Activated naive CD8-positive, alpha-beta T cell (primary cell): ENCODE results near the gene EIF1B.

ENCODE experiments used
- H3K27ac Mint-ChIP-seq: one replicate; pipeline ENCODE4 v1.8.0; 2021; ENCODE audit warnings: mixed read lengths
- H3K27me3 Mint-ChIP-seq: one replicate; pipeline ENCODE4 v1.8.0; 2021; ENCODE audit warnings: mixed read lengths
- H3K36me3 Mint-ChIP-seq: one replicate; pipeline ENCODE4 v1.8.0; 2021; ENCODE audit warnings: mixed read lengths
- H3K4me1 Mint-ChIP-seq: one replicate; pipeline ENCODE4 v1.8.0; 2021; ENCODE audit warnings: low read depth, mixed read lengths
- H3K4me3 Mint-ChIP-seq: one replicate; pipeline ENCODE4 v1.8.0; 2021; ENCODE audit warnings: mild to moderate bottlenecking, mixed read lengths
- H3K9me3 Mint-ChIP-seq: one replicate; pipeline ENCODE4 v1.8.0; 2021; ENCODE audit warnings: low read depth, mixed read lengths

Gene EIF1B

GRCh38 chr3:40355410-40355809, 45.9 kb downstream of the EIF1B start:
- Mint-ChIP-seq H3K27me3 (peaks cover 22% of the 10 kb centered on the region), H3K27ac (no peak overlapping the region), H3K36me3 (peaks cover 2% of the 10 kb centered on the region), H3K4me1 (no peaks in the 10 kb centered on the region), H3K9me3 (peaks cover 14% of the 10 kb centered on the region), H3K4me3 (no peak overlapping the region)

GRCh38 chr3:40358454-40358853, 48.9 kb downstream of the EIF1B start:
- Mint-ChIP-seq H3K4me3 (no peak overlapping the region), H3K27ac (no peak overlapping the region), H3K4me1 (no peaks in the 10 kb centered on the region), H3K36me3 (no peaks in the 10 kb centered on the region), H3K27me3 (peaks cover 18% of the 10 kb centered on the region), H3K9me3 (peaks cover 5% of the 10 kb centered on the region)
